H9 (cell line): Measurements from ENCODE around the gene ZCCHC17. TPM values are rescaled to one million over a fixed set of nuclear protein-coding genes. Genes with fewer than 3 reads are reported as not detected.

Source experiments
- DNase-seq: peaks from one replicate; pipeline ENCODE4 v3.0.0-alpha.2; 2017
- H2AFZ ChIP-seq: one replicate; pipeline ENCODE4 v1.6.1; 2013; ENCODE audit warnings: mild to moderate bottlenecking, low read length, control low read depth, moderate library complexity
- H2AK5ac ChIP-seq: 2 replicates; pipeline ENCODE4 v1.6.1; 2013; ENCODE audit warnings: low read length, control low read depth, mixed read lengths; ENCODE audit not compliant: insufficient read length
- H2BK120ac ChIP-seq: one replicate; pipeline ENCODE4 v1.6.1; 2013; ENCODE audit warnings: low read depth, mild to moderate bottlenecking, low read length, control low read depth, inconsistent platforms; ENCODE audit not compliant: poor library complexity, severe bottlenecking
- H2BK12ac ChIP-seq: 2 replicates; pipeline ENCODE4 v1.6.1; 2013; ENCODE audit warnings: low read length, control low read depth, mixed read lengths, low read depth; ENCODE audit not compliant: insufficient read length
- H2BK15ac ChIP-seq: 2 replicates; pipeline ENCODE4 v1.6.1; 2013; ENCODE audit warnings: low read depth, low read length, control low read depth
- H2BK20ac ChIP-seq: one replicate; pipeline ENCODE4 v1.6.1; 2013; ENCODE audit warnings: low read depth, mild to moderate bottlenecking, low read length, control low read depth, inconsistent platforms; ENCODE audit not compliant: poor library complexity, severe bottlenecking
- H2BK5ac ChIP-seq: 2 replicates; pipeline ENCODE4 v1.6.1; 2013; ENCODE audit warnings: low read length, control low read depth, mixed read lengths; ENCODE audit not compliant: insufficient read length
- H3K14ac ChIP-seq: 2 replicates; pipeline ENCODE4 v1.6.1; 2013; ENCODE audit warnings: low read length, control low read depth; ENCODE audit not compliant: insufficient read depth
- H3K18ac ChIP-seq: 2 replicates; pipeline ENCODE4 v1.6.1; 2013; ENCODE audit warnings: low read depth, mild to moderate bottlenecking, mixed read lengths, low read length, control low read depth; ENCODE audit not compliant: insufficient read length
- H3K23ac ChIP-seq: 2 replicates; pipeline ENCODE4 v1.6.1; 2013; ENCODE audit warnings: low read length, control low read depth, mixed read lengths, low read depth; ENCODE audit not compliant: insufficient read length
- H3K23me2 ChIP-seq: 2 replicates; pipeline ENCODE4 v1.6.1; 2013; ENCODE audit warnings: low read depth, mild to moderate bottlenecking, mixed read lengths, low read length, control low read depth; ENCODE audit not compliant: insufficient read length, poor library complexity, severe bottlenecking
- H3K27ac ChIP-seq: 2 replicates; pipeline ENCODE4 v1.5.1; 2013; ENCODE audit warnings: low read length, control low read depth, mixed read lengths, low read depth; ENCODE audit not compliant: insufficient read length
- H3K27me3 ChIP-seq: 2 replicates; pipeline ENCODE4 v1.6.1; 2013; ENCODE audit warnings: low read length, control low read depth, inconsistent platforms; ENCODE audit not compliant: insufficient read depth
- H3K4ac ChIP-seq: 2 replicates; pipeline ENCODE4 v1.6.1; 2013; ENCODE audit warnings: low read depth, mild to moderate bottlenecking, control low read depth, inconsistent platforms, low read length, moderate library complexity
- H3K4me1 ChIP-seq: 2 replicates; pipeline ENCODE4 v1.6.1; 2013; ENCODE audit warnings: low read length, control low read depth, inconsistent platforms; ENCODE audit not compliant: insufficient read depth
- H3K4me2 ChIP-seq: 2 replicates; pipeline ENCODE4 v1.6.1; 2013; ENCODE audit warnings: low read length, control low read depth, mixed read lengths; ENCODE audit not compliant: insufficient read length, insufficient read depth
- H3K56ac ChIP-seq: 2 replicates; pipeline ENCODE4 v1.6.1; 2013; ENCODE audit warnings: low read depth, mild to moderate bottlenecking, mixed read lengths, low read length, control low read depth; ENCODE audit not compliant: insufficient read length
- H3K79me1 ChIP-seq: 2 replicates; pipeline ENCODE4 v1.6.1; 2013; ENCODE audit warnings: low read depth, mild to moderate bottlenecking, moderate library complexity, low read length, control low read depth, inconsistent platforms; ENCODE audit not compliant: insufficient read depth, poor library complexity, severe bottlenecking
- H3K79me2 ChIP-seq: 2 replicates; pipeline ENCODE4 v1.6.1; 2013; ENCODE audit warnings: low read length, control low read depth, inconsistent platforms; ENCODE audit not compliant: insufficient read depth
- H3K9ac ChIP-seq: 2 replicates; pipeline ENCODE4 v1.6.1; 2013; ENCODE audit warnings: low read length, control low read depth, mixed read lengths; ENCODE audit not compliant: insufficient read length; ENCODE audit errors: extremely low read depth
- H3K9me3 ChIP-seq: one replicate; pipeline ENCODE4 v1.6.1; 2013; ENCODE audit warnings: low read depth, low read length, inconsistent platforms; ENCODE audit not compliant: control insufficient read depth
- H3T11ph ChIP-seq: one replicate; pipeline ENCODE4 v1.6.1; 2013; ENCODE audit warnings: mild to moderate bottlenecking, low read length, control low read depth, inconsistent platforms
- H4K20me1 ChIP-seq: one replicate; pipeline ENCODE4 v1.6.1; 2013; ENCODE audit not compliant: control insufficient read depth, insufficient read length, insufficient read depth
- H4K5ac ChIP-seq: 2 replicates; pipeline ENCODE4 v1.6.1; 2013; ENCODE audit warnings: low read depth, mild to moderate bottlenecking, mixed read lengths, low read length, control low read depth; ENCODE audit not compliant: insufficient read length
- H4K8ac ChIP-seq: replicated peaks from 2 replicates; pipeline ENCODE4 v1.6.1; 2013; ENCODE audit warnings: low read length, control low read depth, mixed read lengths, low read depth; ENCODE audit not compliant: insufficient read length
- H4K91ac ChIP-seq: 2 replicates; pipeline ENCODE4 v1.6.1; 2013; ENCODE audit warnings: low read depth, mild to moderate bottlenecking, moderate library complexity, mixed read lengths, low read length, control low read depth; ENCODE audit not compliant: insufficient read length
- H3K27ac Mint-ChIP-seq, 3 experiments: 2 replicates in 2 of 3; 3 replicates in 1 of 3; pipeline ENCODE4 v1.8.0; 2020 to 2021; ENCODE audit warnings: mixed read lengths in 3 of 3, mild to moderate bottlenecking in 1 of 3, moderate library complexity in 1 of 3
- H3K27me3 Mint-ChIP-seq: 2 replicates; pipeline ENCODE4 v1.8.0; 2021; ENCODE audit warnings: low read depth, mild to moderate bottlenecking, moderate library complexity, mixed read lengths
- H3K36me3 Mint-ChIP-seq, 3 experiments: 2 replicates in 2 of 3; 3 replicates in 1 of 3; pipeline ENCODE4 v1.8.0; 2020 to 2021; ENCODE audit warnings: low read depth in 3 of 3, mixed read lengths in 3 of 3; ENCODE audit not compliant: insufficient read depth in 1 of 3
- H3K4me1 Mint-ChIP-seq, 2 experiments: 2 replicates each; pipeline ENCODE4 v1.8.0; 2020; ENCODE audit warnings: mixed read lengths in 2 of 2
- H3K4me3 Mint-ChIP-seq, 2 experiments: 2 replicates in 1 of 2; 3 replicates in 1 of 2; pipeline ENCODE4 v1.8.0; 2020 to 2021; ENCODE audit warnings: mild to moderate bottlenecking in 2 of 2, mixed read lengths in 2 of 2, moderate library complexity in 1 of 2
- H3K9me3 Mint-ChIP-seq, 2 experiments: 2 replicates in 1 of 2; 3 replicates in 1 of 2; pipeline ENCODE4 v1.8.0; 2020; ENCODE audit warnings: mild to moderate bottlenecking in 2 of 2, mixed read lengths in 2 of 2, moderate library complexity in 1 of 2
- CTCF ChIP-seq: fragments of 200-600 bp; sonication (generic); conservative IDR thresholded peaks from 3 replicates; pipeline ENCODE4 v1.8.0; 2021; ENCODE audit warnings: antibody characterized with exemption, mild to moderate bottlenecking
- WGBS: extraction: QIAGEN DNeasy Blood & Tissue Kit; methylation state at CpG from one replicate; pipeline ENCODE4 v1.1.7; 2013; ENCODE audit warnings: missing lambda C conversion rate, low lambda C conversion rate, mixed read lengths; ENCODE audit not compliant: insufficient read length; ENCODE audit errors: extremely low coverage; 5-methylcytosine and 5-hydroxymethylcytosine counted together
- total RNA-seq: library from RNA; stranded (reverse); gene quantifications from 2 replicates; pipeline ENCODE4 v1.2.1, GENCODE V29; 2021

ZCCHC17 gene
- total RNA-seq, 1 experiment from 2014 or later, result 50.4 TPM

GRCh38 chr1:31302709-31303441 is 6.0 kb downstream of the ZCCHC17 start:
- H4K5ac ChIP-seq, result no peak overlapping the region
- no peak overlapping the region for H2BK120ac ChIP-seq
- H3K27me3 Mint-ChIP-seq, result no peaks in the 10 kb centered on the region
- H2BK20ac ChIP-seq, result no peak overlapping the region
- H2BK5ac ChIP-seq, result no peak overlapping the region
- no peak overlapping the region for H2BK12ac ChIP-seq
- no peak overlapping the region for H3K4me2 ChIP-seq
- H4K20me1 ChIP-seq, result no peaks in the 10 kb centered on the region
- no peak overlapping the region for H3K18ac ChIP-seq
- peaks cover 0 to 11% (median 2%) of the 10 kb centered on the region in 3 experiments; a peak in 5 of 7 replicates for H3K36me3 Mint-ChIP-seq
- H3K4me3 Mint-ChIP-seq, result no peak overlapping the region
- H3K23me2 ChIP-seq, result no peaks in the 10 kb centered on the region
- H3K56ac ChIP-seq, result no peak overlapping the region
- peaks cover 2 to 3% of the 10 kb centered on the region in 2 experiments; a peak in 3 of 4 replicates for H3K4me1 Mint-ChIP-seq
- H3K9me3 Mint-ChIP-seq, result no peaks in the 10 kb centered on the region
- WGBS, result no CpG with 5 or more reads among the region's 7 CpGs
- no peaks in the 10 kb centered on the region; the same call in 1 of the 2 replicates for H3K4me1 ChIP-seq
- no peaks in the 10 kb centered on the region for H3K9me3 ChIP-seq
- no peak overlapping the region for H4K91ac ChIP-seq
- no peak overlapping the region for H3K9ac ChIP-seq
- no peak overlapping the region for H3K23ac ChIP-seq
- no peaks in the 10 kb centered on the region for H3K27me3 ChIP-seq
- H3K27ac Mint-ChIP-seq, result peak overlapping the region in 1 of 3 experiments; percentile 78; a peak in 1 of 7 replicates
- H3K79me1 ChIP-seq, result no peaks in the 10 kb centered on the region
- no peak overlapping the region for H4K8ac ChIP-seq
- no peak overlapping the region for H2BK15ac ChIP-seq
- no peak for DNase-seq
- no peak for TF ChIP-seq CTCF
- H3K79me2 ChIP-seq, result peaks cover 10% of the 10 kb centered on the region; the same call in 1 of the 2 replicates
- H3T11ph ChIP-seq, result no peak overlapping the region
- H2AFZ ChIP-seq, result no peak overlapping the region
- no peak overlapping the region for H3K4ac ChIP-seq
- H3K27ac ChIP-seq, result no peak overlapping the region
- no peak overlapping the region for H2AK5ac ChIP-seq
- H3K14ac ChIP-seq, result no peak overlapping the region
